Skeletal muscle cell (primary cell): ENCODE measurements around the gene CENPV.
"Not testable (repeated sequence)": the region's sequence is repeated elsewhere in the genome, so short reads cannot be mapped to it uniquely, and the experiment has no call there.

Experiments used
- DNase-seq: peaks from one replicate; pipeline ENCODE4 v3.0.0-alpha.2; 2010; ENCODE audit warnings: low read depth
- H3K4me3 ChIP-seq: 2 replicates; pipeline ENCODE4 v1.5.1; 2011; ENCODE audit warnings: low read depth, mild to moderate bottlenecking, control low read depth, low read length, moderate library complexity

Gene CENPV

DNA sequence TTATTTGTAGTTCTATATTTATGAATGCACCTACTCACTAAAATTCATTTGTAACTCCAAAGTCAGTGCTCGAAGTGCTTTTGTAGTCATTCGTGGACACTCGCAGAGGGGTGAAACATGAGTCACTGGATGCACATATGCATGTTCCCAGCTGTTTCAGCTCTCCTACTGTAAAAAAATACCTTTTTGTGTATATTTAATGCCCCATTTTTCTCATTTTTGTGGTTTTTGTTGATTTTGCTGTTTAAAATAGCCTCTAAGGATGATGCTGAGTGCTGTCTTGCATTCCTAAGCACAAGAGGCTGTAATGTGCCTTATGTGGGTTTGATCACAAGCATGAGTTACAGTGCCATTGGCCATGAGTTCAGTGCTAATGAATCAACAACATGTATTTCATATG lies 30.6 kb downstream of the CENPV start:
- peak; percentile 25 for DNase-seq
- H3K4me3 ChIP-seq, result no peak overlapping the region

- no peak for DNase-seq
- no peak overlapping the region for H3K4me3 ChIP-seq
Observed at GRCh38 chr17:16319969-16320368, 33.3 kb downstream of the CENPV start.

- H3K4me3 ChIP-seq, result no peak overlapping the region
- no peak for DNase-seq
Observed at GRCh38 chr17:16314859-16315258, 38.4 kb downstream of the CENPV start.

DNA sequence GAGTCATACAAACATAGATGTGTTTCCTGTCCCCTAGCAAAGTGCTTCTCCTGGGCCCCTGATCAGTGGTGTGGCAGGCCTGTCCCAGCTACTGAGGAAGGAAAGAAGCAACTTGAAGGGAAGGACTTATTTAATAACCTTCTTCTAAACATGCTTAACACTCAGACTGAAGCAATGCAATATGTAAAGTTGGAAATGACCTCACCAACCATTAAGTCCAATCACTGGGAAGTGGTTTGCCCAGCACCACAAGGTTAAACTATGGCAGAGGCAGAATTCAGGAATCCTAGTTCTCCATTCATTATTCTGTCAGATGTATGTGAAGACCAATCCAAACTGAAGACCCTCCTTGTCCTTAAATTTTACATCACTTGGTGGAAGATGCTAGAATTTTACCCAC lies 39.1 kb downstream of the CENPV start:
- H3K4me3 ChIP-seq, result no peak overlapping the region
- no peak for DNase-seq

DNA sequence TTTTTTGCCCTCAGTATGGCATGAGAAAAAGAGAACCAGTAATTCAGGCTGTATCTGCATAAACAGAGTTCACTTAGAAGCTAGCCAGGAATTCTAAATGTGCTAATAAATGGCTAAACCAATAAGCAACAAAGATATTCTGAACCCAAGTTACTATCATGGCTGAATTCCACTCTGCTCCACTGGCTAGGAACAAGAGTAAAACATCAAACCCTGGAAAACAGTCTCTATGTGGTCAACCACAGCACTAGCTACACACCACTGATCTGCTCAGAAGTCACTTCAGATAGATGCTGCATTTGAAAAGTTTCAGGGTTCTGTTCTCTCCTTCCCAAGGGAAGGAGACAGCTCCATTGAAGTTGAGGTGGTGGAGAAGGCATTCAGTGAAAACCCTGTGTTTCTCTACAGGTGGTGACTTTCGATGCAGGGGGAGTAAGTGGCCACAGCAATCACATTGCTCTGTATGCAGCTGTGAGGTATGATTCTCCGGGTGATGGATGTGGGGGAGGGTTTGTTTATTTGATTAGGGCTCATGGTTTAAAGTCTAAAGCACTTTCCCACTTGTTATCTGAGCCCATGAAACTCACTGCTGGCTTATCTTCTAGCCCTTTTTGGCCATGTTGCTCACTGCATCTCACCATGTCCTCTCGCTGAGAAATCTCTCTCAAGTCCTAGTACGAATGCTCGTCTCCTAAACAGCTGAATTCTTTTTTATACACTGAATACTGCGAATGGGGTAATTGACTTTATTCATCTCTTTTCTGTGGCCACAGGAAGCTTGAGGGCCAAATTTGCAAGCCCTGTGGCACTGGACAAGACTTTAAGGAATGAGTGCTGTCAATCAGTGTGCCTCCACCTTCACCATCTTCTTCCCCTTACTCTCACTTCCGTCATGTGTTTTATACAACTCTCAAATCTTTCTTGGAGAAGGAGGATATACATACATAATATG lies 39.9 kb downstream of the CENPV start:
- DNase-seq, result no peak
- H3K4me3 ChIP-seq, result no peak overlapping the region

- DNase-seq, H3K4me3 ChIP-seq: not testable (repeated sequence)
Observed at GRCh38 chr17:16312061-16312460, 41.2 kb downstream of the CENPV start.

DNA sequence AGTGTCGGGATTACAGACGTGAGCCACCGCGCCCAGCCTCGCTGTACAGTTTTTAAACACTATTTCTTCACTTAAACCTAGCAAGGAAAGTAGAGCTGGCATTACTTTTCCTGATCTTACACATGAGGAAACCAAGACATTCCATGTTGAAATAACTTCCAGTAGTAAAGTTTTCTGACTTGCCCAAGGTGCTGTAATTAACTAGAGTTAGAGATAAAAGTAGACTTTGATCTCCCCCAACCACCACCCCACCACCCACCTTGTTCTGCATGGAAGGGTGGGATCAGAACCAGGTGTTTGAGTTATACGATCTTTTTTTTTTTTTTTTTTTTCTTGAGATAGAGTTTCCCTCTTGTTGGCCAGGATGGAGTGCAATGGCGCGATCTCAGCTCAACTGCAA lies 47.1 kb downstream of the CENPV start:
- no peak for DNase-seq

DNA sequence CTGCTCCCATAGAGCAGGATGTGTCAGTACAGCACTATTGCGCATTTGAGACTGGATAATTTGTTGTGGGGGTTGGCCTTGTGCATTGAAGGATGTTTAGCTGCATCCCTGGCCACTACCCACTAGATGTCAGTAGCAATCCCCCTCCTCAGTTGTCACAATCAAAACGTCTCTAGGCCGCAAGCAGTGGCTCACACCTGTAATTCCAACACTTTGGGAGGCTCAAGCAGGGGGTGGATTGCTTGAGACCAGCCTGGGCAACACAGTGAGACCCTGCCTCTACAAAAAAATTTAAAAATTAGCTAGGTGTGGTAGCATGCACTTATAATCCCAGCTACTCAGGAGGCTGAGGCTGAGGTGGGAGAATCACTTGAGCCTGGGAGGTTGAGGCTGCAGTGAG lies 48.4 kb downstream of the CENPV start:
- DNase-seq, result peak; percentile 20
- no peak overlapping the region for H3K4me3 ChIP-seq

More for the DNA sequence above, 47.1 kb downstream of the CENPV start:
- no peak overlapping the region for H3K4me3 ChIP-seq

DNA sequence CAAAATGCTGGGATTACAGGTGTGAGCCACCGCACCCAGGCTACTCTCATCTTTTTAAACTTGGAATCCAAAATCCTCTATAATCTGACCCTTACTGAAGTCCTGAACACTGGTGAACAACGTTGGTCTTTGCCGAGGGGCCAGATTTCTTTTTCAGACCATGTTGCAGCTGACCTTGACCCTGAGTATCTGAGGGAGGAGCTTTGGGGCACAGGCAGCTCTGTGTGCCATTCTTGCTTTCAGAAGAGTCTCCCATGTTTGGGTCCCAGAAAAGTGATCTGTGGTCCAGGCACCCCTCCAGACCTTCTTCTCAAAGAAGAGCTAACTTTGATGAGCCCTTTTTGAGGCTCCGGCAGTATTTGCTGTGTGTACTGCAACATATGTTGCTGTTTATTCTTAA lies 50.4 kb downstream of the CENPV start:
- no peak overlapping the region for H3K4me3 ChIP-seq
- DNase-seq, result no peak

DNA sequence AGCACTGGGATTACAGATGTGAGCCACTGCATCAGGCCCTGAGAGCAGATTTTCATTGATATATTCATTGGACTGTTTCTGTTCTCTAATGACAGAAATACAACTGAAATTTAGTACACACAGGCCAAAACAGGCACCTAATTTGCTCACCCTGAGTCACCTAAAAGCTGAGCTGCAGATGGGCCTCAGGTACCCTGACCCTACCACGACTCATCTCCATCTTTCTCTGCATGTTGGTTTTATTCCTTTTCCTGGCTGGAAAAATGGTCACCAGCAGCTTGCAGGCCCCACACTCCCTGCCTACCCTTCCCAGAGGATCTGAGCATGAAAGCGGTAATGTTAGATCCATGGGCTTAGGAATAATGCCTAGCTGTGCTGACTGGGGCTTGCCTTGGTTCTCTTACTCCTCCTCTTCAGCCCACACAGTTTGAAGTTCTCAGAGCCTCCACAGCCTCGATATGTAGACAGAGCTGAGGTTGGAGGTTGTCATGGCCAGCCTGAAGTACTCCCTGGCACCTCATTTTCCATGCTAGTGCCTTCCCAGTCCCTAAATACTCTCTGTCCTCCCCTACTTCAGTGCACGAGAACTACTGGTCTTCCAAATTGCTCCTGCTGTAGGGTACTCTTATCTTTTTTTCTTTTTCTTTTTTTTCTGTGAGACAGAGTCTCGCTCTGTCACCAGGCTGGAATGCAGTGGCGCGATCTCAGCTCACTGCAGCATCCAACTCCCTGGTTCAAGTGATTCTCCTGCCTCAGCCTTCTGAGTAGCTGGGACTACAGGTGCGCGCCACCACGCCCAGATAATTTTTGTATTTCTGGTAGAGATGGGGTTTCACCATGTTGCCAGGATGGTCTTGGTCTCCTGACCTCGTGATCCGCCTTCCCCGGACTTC lies 51.1 kb downstream of the CENPV start:
- H3K4me3 ChIP-seq, result no peak overlapping the region
- DNase-seq, result no peak

GRCh38 chr17:16300554-16300953 lies 52.7 kb downstream of the CENPV start:
- no peak for DNase-seq

DNA sequence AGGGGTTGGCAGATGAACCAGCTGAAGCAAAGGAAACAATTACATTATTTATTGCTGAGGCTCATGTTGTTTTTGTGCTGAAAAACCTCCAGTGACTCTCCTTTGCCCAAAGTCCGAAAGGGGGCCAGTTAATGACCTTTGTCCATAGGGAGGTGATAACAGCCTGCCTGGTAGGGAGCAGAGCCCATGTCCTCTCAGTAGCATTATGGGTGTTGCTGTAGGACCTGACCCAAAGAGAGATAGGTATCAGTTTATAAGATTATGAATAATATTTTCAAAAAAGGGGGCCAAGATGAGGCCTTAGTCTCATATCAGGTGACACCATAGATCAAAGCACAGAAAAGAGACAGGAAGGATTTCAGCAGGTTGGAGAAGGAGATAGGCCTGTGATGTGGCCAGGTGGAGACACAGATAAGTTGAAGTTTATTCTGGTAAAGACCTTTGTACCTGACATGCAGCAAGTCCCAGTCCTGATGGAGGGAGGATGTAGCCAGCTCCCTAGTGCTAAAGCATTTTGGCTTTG lies 55.1 kb downstream of the CENPV start:
- H3K4me3 ChIP-seq, result no peak overlapping the region
- DNase-seq, result no peak

More at GRCh38 chr17:16300554-16300953, 52.7 kb downstream of the CENPV start:
- H3K4me3 ChIP-seq, result no peak overlapping the region

- DNase-seq, result no peak
- H3K4me3 ChIP-seq, result no peak overlapping the region
Observed at GRCh38 chr17:16297367-16298139, 55.7 kb downstream of the CENPV start.

DNA sequence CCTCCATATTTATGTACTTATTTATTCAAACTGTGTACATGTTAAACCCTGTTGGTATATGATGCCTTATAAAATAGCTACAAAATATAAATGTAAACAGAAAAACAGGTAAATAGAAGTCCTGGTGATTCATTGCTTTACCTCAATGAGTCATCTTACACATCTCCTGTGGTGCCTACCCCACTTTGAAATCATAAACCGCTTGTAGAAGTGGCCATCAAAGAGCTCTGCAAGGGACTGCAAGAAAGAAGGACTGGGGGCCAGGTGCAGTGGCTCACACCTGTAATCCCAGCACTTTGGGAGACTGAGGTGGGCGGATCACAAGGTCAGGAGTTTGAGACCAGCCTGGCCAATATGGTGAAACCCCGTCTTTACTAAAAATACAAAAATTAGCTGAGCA lies 57.2 kb downstream of the CENPV start:
- DNase-seq, H3K4me3 ChIP-seq: not testable (repeated sequence)

- DNase-seq, result no peak
- no peak overlapping the region for H3K4me3 ChIP-seq
Observed at GRCh38 chr17:16294560-16294959, 58.7 kb downstream of the CENPV start.

GRCh38 chr17:16293931-16294330 lies 59.3 kb downstream of the CENPV start:
- H3K4me3 ChIP-seq, result no peak overlapping the region
- DNase-seq, result no peak
